NCI-H345 (cell line): ENCODE measurements around the gene LGALS12.

Experiments
- DNase-seq: peaks from one replicate; lab custom pipeline; 2025; lab: John Stamatoyannopoulos, UW

The LGALS12 gene, protein sequence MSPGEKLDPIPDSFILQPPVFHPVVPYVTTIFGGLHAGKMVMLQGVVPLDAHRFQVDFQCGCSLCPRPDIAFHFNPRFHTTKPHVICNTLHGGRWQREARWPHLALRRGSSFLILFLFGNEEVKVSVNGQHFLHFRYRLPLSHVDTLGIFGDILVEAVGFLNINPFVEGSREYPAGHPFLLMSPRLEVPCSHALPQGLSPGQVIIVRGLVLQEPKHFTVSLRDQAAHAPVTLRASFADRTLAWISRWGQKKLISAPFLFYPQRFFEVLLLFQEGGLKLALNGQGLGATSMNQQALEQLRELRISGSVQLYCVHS

DNA sequence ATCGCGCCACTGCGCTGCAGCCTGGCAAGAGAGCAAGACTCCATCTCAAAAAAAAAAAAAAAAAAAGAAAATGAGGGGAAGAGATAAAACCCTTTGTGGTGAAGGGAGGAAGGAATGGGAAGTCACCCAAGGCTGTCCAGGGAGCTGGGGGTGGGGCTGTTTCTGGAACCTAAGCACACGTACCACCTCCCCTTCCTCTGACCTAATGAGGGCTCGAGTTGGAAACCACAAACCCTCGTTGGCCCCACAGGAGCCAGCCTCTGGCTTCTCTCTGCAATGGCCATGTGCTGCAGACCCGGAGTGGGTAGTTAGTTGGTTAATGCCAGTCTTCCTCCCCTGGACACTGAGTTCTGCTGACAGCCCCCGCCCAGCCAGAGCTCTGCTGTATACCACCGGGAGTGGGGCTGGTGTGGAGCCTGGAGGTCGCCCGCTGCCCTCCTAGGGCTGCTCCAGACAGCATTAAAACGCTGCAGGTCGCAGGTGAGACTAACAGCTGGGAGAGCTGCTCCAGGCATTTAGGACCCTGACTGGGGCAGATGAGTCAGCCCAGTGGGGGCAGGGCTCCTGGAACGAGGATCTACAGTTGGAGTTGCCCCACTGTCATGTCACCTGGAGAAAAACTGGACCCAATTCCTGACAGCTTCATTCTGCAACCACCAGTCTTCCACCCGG lies at the start of gene LGALS12:
LGALS12 (plus strand) TSS at position 228 of the 672 bp plus-strand sequence; CDS start at position 603, 375 bp downstream.
- DNase-seq = no peak

DNA sequence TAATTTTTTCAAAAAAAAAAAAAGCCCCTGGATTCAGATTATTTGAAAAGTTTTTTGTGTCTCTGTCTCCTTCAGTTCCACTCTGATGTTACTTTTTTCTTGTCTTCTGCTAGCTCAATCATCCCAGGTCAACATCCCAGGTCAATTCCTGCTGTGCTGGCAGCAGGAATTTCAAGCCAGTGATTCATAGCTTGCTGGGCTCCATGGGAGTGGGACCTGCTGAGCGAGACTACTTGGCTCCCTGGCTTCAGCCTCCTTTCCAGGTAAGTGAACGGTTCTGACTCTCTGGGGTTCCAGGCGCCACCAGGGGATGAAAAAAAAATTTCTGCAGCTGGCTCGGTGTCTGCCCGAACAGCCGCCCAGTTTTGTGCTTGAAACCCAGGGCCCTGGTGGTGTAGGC lies 46.3 kb upstream of the LGALS12 start:
- no peak for DNase-seq

DNA sequence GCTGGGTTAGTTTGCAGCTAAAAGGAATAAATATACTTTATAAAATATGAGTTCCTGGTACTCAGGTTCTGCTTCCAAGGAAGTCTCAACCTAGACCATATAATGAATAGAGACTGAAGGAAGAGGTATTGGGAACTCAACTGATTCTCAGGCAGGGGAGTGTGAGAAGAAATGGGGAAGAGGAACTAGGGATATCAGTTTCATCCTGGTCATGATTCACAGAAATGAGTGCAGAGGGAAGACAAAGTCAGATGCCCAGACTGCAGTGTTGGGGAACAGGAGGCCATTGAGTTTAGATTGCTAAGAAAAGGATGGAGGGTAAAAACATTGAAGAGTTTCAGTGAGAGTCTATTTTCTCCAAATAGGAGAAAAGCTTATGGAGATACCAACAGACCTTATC lies 43.7 kb upstream of the LGALS12 start:
- DNase-seq = no peak

DNA sequence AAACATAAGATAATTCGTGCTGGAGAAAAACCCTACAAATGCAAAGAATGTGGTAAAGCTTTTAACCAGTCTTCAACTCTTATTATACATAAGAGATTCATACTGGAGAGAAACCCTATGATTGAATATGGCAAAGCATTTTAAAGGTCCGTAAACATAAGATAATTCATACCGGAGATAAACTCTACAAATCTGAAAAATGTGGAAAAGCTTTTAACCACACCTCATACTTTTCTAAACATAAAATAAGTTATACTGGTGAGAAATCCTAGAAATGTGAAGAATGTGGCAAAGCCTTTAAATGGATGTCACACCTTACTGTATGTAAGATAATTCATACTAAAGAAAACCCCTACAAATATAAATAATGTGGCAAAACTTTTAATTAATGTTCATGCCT lies 35.6 kb upstream of the LGALS12 start:
- DNase-seq = no peak

DNA sequence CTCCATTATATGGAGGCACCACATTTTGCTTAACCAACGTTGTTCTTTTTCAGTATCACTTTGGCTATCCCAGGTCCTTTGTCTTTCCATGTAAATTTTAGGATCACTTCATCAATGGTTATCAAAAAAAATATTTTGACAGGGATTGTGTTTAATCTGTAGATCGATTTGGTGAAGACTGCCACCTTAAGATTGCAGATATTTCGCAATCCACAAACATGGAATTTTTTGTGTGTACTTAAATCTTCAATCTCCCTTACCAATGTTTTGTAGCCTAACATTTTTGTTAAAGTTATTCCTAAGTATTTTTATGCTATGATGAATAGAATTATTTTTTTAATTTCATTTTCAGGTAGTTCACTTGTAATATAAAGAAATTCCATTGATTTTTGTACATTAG lies 33.5 kb upstream of the LGALS12 start:
- no peak for DNase-seq

DNA sequence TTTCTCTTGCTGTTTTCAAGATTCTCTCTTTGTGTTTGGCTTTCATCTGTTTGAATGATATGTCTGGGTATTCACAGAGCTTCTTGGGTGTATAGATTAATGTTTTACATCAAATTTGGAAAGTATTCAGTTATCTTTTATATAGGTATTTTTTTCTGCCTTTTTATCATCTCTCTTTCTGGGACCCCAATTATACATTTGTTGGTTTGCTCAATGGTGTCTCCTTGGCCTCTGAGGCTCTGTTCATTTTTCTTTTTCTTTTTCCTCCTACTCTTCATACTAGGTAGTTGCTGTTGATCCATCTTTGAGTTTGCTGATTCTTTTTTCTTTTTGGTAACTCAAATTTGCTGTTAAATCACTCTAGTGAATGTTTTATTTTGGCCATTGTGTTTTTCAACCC lies 29.3 kb upstream of the LGALS12 start:
- DNase-seq = no peak

DNA sequence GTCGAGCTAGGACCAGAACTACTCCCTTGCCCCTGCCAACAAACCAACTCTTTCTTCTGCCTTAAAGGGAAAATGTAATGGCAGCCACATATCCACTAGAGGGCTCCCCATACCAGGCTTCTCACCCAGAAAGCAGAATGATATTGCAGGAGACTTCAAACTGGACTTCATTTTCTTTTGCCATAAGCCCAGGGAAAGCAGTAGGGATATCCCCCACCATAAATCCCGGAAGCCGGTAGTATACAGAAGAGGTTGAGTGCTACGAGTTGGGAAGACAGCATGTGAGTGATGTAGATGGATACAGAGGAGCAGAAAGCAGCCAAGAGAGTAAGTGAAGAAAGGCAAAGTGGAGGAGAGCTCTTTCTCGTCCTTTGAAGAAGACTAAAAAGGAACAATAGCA lies 27.0 kb upstream of the LGALS12 start:
- peak; percentile 32 for DNase-seq

DNA sequence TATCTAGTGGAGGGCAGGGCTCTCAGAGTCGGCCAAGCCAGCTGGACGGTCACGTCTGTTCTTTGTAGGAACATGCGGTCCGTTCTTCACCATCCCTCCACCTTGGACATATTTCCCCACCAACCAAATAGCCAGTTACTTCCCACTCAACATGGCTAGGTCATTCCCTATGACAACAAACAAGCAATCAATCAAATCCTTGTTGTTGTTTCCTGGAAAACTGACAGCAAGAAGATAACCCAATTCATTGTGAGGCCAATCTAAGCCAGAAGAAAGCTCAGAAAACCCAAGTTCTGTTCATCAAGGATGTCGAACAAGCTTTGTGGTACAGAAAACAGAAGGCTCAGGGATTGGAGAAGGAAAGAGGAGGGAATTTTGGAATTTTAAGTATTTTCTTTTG lies 25.8 kb upstream of the LGALS12 start:
- DNase-seq = no peak

DNA sequence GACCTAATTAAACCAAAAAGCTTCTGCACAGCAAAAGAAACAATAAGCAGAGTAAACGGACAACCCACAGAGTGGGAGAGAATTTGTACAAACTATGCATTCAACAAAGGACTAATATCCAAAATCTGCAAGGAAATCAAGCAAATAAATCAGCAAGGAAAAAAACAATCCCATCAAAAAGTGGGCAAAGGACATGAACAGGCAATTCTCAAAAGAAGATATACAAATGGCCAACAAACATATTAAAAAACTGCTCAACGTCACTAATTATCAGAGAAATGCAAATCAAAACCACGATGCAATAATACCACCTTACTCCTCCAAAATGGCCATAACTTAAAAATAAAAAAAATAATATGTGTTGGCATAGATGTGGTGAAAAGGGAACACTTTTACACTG lies 20.1 kb upstream of the LGALS12 start:
- DNase-seq = no peak

DNA sequence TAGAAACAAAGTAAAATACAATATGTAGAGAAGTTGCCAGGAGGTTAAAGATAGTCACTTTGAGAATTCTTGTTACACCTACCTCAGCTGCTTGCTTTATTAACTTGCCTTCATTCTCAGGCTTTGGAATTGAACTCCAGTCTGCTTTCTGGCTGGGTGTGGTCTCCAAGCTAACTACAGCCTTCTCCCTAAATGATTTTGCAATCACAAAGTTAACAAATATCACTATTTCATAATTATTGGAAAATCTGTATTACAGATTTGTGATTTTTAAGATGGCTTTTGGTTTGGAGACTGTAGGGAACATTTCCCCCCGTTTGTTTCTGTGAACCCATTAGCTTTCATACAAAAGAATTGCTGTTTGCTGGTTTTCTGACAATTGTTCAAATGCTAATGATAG lies 17.1 kb upstream of the LGALS12 start:
- DNase-seq = no peak

DNA sequence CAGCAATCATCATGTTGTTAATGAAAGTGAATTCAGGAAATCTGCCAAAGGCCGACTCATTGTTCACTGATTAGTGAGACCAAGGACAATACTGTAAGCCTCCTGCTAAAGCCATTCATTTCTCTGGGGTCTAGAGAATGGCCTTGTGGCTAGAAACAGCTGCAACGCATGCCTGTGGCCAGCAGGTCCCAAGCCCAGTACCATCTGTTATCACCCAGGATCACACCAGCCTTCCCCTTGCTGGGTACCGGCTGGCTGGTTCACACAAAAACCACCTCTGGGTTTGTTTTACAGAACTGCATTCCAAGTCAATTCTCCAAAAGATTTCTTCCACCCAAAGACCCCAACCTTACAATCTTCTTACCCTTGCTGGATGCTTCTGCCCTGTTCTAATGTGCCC lies 16.0 kb upstream of the LGALS12 start:
- DNase-seq = no peak

DNA sequence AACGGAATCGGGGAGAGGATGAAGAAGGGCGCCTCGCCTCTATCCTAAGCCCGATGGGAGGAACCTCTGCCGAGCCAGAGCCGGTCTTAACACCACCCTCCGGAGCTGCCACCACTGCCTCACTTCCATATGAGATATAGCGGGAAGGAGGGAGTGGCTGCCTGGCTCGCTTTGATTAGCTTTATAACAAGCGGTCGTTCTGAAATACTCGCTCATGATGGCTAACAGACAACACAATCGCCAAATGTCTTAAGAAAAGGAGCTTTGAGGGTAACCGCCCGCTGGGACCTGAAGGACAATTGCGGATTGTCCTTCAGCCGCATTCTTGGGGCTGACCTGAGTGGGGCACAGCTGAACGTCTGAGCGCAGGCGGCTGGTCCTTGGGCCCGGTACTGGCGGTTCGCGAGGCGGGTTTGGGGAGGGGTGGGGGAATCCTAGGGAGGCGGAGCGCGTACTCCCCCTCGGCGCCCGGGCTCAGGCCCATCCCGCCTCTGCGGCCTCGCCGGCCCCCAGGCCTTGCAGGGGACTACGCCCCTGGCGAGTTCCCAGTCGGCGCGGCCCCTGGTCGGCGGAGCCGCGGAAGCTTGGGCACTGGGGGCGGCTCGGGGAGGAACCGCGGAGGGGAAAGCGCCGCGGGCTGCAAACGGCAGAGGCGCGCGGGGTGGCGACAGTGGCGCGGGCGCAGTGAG lies 15.2 kb upstream of the LGALS12 start, which contains the start of gene PLAAT5:
PLAAT5 (minus strand) TSS at position 617 of the 689 bp plus-strand sequence; CDS start at position 484, 133 bp downstream.
- DNase-seq = no peak

DNA sequence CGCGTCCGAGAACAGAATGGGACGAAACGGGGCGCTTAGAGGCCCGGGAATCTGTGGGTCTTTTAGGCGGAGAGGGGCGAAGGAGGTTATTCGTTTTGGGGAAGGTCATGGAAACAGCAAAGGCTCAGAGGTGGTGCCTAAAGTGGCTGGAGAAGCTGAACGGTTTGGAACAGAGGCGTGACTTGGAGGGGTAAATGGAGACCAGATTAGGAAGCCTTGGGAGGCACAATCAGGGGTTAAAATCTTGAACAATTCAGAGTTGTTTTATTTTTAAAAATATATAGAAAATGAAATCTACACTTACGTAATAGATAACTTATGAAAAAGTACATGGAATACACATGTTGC lies 14.7 kb upstream of the LGALS12 start:
- DNase-seq = no peak

DNA sequence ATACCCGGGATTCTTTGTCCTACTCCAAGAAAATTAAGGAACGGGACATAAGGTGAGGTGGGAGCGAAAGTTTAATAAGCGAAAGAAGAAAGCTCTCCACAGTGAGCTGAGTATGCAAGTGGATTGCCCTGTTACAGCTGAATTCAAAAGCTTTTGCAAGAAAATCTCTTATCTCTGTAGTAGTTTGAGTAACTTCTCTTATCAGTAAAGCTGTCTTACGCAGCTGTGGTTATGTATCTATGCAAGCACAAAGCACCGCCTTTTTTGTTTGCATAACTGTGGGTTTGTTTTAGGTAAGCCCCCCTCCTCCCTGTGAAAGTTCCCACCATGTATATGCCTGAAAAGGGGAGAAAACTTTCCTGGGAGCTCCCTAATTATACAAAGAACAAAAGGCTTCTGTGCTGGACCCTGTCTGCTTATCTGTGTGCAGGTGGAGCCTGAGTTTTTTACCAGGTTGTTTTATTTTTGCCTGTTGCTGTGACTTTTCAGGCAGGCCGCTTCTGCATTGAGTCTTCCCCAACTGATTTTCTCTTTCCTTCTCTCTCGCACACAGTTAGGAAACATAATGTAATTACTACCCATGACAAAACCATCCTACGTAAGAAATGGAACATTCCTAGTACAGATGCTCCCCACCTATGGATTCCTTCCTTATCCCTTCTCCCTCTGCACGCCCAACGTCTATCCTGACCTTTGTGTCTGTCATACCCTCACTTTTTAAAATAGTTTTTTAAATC lies 14.1 kb upstream of the LGALS12 start:
- no peak for DNase-seq

DNA sequence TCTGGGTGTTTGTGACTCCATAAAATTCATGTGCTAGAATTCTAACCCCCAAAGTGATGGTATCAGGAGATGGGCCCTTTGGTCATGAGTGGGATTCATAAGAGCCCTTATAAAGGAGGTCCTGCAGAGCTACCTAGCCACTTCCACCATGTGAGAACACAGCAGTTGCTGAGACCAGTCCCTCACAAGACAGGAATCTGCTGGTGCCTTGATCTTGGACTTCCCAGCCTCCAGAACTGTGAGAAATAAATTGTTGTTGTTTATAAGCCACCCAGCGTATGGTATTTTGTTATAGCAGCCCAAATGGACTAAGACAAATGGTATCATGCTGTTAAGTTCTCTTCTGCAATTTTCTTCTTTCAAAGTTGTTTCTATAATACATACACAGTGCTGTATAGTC lies 13.4 kb upstream of the LGALS12 start:
- DNase-seq = no peak

DNA sequence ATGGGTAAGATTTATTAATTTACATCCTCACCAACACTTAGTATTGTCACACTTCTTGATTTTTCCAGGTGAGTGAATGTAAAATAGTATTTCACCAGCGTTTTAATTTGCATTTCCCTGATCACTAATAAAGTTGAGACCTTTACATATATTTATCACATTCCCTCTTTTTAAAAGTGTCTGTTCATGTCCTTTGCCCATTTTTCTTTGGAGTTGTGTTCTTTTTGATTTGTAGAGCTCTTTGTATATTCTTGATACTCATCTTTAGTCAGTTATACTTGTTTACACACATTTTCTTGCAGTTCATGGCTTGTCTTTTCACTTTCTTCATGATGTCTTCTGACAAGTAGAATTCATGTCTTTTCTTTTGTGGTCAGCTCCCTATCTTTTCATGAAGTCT lies 12.8 kb upstream of the LGALS12 start:
- no peak for DNase-seq

DNA sequence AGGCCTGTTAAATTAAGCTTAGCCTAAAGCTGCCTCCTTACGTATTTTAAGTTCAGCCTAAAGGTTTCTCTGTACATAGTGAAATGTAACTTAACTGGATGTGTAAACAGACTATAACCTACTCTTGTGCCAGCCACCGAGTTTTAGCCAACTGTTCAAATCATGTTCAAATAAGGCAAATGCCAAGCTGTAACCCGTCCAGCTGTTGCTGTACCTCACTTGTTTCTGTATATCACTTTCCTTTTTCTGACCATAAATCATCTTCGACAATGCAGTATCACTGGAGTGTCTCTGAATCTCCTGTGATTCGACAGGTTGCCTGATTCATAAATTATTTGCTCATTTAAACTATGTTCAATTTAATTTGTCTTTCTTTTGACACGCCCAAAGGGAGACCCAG lies 10.9 kb upstream of the LGALS12 start:
- no peak for DNase-seq

DNA sequence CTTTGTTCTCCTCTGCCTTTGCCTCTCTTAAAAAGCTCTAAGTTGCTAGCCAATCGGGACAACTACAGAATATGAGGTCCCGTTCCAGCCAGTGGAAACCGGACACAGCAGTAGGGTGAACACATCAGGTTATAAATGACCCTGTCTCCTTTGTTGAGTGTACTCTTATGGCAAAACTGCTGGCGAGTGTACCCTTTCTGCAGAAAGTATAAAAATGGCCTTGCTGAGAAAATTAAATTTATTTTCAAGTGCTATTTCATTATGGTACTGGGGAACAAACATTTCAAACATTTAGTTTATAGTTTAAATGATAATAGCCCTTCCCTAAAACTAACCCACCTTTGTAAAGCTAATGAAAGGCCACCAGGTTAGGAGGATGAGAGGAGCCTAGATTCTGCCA lies 6.0 kb upstream of the LGALS12 start:
- DNase-seq = no peak

DNA sequence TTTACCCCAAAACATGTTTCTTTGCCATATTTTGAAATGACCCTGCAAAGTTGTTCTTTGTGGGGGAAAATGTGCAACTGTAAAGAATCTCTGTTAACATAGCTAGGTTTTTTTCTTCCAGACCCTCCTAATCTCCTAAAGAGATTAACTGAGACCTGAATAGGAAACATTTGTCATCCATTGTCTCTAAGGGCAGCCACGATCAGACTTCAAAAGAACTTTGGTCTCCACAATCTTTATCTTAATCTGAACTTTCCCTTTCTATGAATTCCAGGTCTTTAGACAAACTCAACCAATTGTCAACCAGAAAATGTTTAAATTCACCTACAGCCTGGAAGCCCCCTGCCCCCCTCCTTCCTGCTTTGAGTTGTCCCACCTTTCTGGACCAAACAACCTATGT lies 4.6 kb upstream of the LGALS12 start:
- no peak for DNase-seq

DNA sequence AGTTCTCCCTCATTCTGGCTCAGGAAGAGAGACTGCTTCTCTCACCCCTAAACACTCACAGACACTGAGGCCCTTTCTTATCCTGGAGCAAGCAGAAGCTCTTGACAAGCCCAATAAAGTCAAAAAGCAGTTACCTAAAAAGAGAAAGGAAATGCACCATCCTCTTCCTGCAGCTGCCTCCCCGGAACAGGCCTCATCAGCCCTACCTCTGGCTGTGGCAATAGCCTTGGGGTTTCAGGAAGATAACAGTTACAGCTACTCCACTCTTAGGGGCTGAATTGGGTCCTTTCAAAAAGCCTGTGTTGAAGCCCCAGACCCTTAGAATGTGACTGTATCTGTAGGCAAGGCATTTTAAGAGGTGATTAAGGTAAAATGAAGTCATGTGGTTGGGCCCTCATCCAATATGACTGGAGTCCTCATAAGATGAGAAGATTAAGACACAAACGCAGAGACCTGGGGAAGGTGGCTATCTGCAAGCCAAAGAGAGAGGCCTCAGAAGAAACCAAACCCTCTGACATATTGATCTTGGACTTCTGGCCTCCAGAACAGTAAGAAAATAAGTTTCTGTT lies 3.5 kb upstream of the LGALS12 start:
- no peak for DNase-seq

DNA sequence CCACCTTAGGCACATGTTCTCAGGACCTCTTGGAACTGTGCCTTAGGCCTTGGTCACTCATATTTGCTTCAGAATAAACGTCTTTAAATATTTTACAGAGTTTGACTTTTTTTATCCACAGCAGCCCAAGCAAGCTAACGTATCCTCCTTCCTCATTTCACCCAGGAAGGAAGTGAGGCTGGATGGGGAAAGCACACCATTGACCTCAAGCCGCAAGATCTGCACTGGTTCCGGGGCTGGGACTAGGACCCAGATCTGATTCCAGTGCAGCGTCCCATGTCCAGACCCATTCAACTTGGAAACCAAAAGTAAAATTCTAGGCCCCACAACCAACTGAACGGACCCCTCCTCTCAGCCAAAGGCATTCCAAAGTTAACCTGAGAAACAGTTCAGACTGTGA lies 2.4 kb upstream of the LGALS12 start:
- DNase-seq = no peak

DNA sequence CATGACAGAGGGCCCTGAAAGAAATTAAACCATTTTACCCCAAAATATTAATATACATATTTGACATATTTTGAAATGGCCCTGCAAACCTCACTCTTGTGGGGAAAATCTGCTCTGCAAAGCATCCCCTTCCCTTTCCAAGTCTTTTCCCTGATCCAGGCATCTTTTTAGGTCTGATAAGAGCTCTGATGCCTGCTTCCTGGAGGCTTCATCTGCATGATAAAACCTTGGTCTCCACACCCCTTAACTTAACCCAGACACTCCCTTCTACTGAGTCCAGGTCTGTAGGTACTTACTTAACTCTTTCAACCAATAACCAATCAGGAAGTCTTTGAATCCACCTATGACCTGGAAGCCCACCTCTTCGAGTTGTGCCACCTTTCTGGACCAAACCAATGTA lies 1.8 kb upstream of the LGALS12 start:
- DNase-seq = no peak
